D341Med (cell line): ENCODE results near the gene ASH1L.
A peak's percentile ranks its signal among the peaks of the same experiment; 100 is the strongest.
"Not testable (repeated sequence)": the region's sequence is repeated elsewhere in the genome, so short reads cannot be mapped to it uniquely, and the experiment has no call there.

Source experiments
- DNase-seq: peaks from one replicate; pipeline ENCODE4 v3.0.0; 2012; ENCODE audit warnings: low spot score

ASH1L gene

DNA sequence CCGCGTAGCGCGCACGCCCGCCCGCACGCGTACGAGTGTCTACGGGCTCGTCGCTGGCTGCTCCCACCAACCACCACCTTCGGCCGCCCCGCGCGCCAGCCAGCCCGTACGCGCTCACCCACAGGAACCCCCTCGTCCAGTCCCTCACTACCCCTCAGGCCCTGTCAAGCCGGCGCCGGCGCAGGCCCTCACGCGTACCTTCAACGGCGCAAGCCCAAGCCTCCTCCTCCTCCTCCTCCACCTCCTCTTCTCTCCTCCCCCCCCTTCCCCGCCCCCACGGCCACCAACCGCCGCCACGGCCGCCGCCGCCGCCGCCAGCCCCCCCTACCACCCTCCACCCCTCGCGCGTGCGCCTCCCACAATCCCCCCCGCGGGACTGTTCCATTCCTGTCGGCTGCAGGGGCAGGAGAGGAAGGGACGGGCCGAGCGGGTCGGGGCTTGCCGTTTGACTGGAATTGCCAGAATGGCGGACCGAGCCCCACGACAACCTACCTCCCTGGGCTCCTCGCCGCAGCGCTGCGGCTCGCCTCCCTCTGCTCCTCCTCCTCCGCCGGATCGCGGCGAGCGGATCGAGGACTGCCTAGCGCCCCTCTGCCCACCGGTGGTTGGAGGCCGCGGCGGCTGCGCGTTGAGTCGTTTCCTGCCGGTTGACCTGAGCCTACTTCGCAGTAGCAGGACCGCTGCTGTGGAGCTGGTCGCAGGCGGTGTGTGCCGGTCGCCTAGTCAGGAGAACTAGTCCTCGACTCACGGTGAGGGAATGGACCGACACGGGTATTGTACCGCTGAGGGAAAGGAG lies at the start of gene ASH1L:
ASH1L (minus strand) TSS at position 223 of the 796 bp plus-strand sequence. CDS start 41,284 bp downstream, outside the sequence.
- peak; percentile 98 for DNase-seq

DNA sequence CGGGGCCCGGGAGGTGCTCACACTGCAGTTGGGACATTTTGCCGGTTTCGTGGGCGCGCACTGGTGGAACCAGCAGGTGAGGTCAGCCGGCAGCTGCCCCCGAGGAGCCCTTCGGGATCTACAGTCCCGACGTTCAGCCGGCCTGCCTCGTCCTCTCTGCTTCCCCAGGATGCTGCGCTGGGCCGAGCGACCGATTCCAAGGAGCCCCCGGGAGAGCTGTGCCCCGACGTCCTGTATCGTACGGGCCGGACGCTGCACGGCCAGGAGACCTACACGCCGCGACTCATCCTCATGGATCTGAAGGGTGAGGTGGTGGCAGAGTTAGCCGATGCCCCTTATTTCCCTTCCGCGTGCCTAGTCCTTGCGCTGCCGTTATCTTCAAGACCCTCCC lies 47.6 kb upstream of the ASH1L start:
- DNase-seq, result not testable (repeated sequence)

- DNase-seq, result peak; percentile 93
Observed at GRCh38 chr1:155609515-155610256, 47.1 kb upstream of the ASH1L start, which contains the start of gene MSTO1. Gene MSTO1, plus strand, starts transcription at chr1:155610218. Its CDS starts 31 bp downstream, at chr1:155610249.

DNA sequence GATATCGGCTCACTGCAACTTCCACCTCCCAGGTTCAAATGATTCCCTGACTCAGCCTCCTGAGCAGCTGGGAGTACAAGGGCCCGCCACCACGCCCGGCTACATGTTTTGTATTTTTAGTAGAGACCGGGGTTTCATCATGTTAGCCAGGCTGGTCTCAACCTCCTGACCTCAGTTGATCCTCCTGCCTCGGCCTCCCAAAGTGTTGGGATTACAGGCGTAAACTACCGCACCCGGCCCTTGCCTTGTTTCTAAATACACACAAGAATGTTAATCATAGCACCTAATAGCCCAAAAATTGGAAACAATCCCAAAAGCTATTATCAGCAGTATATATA lies 46.3 kb upstream of the ASH1L start:
- DNase-seq, result no peak

DNA sequence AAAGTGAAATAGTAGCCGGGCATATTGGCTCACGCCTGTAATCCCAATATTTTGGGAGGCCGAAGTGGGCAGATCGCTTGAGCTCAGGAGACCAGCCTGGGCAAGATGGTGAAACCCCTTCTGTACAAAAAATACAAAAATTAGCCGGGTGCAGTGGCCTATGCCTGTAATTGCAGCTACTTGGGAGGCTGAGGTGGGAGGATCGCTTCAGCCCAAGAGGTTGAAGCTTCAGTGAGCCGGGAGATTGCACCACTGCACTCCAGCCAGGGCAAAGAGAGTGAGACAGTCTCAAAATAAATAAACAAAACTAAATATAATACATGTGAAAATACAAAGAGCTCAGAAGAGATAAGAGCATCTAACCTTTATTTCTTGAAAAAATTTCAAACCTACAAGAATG lies 45.1 kb upstream of the ASH1L start:
- no peak for DNase-seq

DNA sequence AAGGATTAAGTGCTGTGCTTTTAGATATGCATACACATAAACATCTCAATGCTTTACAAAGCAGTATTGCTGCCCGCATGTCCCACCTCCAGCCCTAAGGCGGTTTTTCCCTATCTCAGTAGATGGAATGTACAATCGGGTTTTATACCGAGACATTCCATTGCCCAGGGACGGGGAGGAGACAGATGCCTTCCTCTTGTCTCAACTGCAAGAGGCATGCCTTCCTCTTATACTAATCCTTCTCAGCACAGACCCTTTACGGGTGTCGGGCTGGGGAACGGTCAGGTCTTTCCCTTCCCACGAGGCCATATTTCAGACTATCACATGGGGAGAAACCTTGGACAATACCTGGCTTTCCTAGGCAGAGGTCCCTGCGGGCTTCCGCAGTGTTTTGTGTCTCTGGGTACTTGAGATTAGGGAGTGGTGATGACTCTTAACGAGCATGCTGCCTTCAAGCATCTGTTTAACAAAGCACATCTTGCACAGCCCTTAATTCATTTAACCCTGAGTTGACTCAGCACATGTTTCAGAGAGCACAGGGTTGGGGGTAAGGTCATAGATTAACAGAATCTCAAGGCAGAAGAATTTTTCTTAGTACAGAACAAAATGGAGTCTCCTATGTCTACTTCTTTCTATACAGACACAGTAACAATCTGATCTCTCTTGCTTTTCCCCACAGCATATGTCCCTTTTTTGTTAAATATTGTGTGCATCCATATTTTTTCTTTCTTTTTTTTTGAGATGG lies 37.4 kb upstream of the ASH1L start:
- DNase-seq, result not testable (repeated sequence)

- DNase-seq, result no peak
Observed at GRCh38 chr1:155598842-155599331, 36.3 kb upstream of the ASH1L start.

GRCh38 chr1:155596864-155597263 lies 34.3 kb upstream of the ASH1L start:
- no peak for DNase-seq

DNA sequence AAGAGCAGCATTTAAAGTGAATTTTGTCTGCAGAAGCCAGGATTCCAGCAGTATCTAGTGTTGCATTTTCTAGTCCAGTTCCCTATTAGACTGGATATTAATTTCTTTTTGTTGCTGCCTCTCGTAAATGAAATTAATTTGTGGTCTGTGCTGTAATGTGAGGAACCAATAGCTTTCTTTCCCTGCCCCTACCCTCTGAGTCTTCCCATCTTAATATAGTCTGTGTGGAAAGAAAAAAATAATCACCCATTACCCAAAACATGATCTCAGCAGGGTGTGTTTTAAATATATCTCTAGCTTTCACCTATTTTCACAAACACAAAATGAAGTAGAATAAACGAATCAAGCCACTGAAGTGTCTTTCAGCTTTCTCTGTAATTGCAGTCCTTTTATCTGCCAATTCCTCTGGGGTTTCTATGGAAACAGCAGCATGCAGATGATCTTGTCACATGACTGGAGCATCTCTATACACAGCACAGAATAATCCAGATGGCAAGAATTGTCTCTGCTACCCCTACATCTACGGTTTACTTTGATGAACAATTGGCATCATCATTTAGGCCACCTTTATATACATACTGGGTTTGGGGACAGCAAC lies 33.4 kb upstream of the ASH1L start:
- DNase-seq, result not testable (repeated sequence)

- peak; percentile 39 for DNase-seq
Observed at GRCh38 chr1:155591770-155592169, 29.2 kb upstream of the ASH1L start.

- DNase-seq, result peak; percentile 23
Observed at GRCh38 chr1:155590516-155591247, 28.1 kb upstream of the ASH1L start.

- not testable (repeated sequence) for DNase-seq
Observed at GRCh38 chr1:155589282-155589681, 26.7 kb upstream of the ASH1L start.

DNA sequence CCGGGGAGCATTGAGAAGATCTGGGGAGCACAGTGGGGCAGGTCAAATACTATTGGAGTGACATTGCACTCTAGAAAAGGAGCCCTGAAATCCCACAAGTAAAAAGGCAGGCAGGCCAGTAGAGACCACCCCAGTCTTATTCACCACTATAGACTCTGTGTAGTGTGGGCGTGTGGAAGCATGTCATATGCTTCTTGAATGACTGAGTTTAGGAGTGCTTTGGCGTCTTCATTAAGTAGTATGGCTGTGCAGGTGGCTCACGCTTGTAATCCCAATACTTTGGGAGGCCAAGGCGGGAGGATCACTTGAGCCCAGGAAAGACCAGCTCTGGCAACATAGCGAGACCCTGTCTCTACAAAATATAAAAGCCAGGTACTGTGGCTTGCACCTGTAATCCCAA lies 21.2 kb upstream of the ASH1L start:
- not testable (repeated sequence) for DNase-seq

DNA sequence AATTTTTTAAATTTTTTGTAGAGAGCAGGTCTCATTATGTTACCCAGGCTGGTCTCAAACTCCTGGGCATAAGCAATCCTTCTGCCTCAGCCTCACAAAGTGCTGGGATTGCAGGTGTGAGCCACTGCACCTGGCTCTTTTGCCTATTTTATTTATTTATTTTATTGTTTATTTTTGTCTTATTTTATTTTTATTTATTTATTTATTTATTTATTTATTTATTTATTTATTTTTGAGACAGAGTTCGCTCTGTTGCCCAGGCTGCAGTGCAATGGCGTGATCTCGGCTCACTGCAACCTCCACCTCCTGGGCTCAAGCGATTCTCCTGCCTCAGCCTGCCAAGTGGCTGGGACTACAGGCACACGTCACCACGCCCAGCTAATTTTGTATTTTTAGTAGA lies 13.0 kb upstream of the ASH1L start:
- not testable (repeated sequence) for DNase-seq

DNA sequence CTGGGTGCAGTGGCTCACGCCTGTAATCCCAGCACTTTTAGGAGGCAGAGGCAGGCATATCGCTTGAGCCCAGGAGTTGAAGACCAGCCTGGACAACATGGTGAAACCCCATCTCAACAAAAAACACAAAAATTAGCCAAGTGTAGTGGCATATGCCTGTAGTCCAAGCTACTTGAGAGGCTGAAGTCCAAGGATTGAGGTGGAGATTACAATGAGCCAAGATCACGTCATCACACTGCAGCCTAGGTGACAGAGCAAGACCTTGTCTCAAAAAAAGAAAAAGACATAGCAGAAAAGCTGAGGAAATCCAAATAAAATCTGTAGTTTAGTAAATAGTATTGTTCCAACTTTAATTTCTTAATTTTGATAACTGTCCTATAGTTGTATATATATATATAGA lies 11.5 kb upstream of the ASH1L start:
- no peak for DNase-seq

DNA sequence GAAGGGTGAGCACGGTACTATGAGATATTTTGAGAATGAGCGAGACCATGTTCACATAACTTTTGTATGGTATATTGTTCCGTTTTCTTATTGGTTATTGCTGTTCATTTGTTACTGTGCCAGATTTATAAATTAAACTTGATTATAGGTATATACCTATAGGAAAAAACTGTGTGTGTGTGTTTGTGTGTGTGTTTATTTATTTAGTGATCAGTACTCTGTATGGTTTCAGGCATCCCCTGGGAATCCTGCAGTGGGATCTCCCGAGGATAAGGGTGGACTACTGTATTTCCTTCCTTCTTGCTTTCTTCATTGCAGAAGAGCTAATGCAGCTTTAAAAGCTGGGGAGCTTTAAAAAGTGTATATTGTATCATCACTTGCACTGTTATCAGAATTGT lies 8.0 kb upstream of the ASH1L start:
- DNase-seq, result no peak

GRCh38 chr1:155569988-155570592 lies 7.5 kb upstream of the ASH1L start:
- DNase-seq, result no peak

DNA sequence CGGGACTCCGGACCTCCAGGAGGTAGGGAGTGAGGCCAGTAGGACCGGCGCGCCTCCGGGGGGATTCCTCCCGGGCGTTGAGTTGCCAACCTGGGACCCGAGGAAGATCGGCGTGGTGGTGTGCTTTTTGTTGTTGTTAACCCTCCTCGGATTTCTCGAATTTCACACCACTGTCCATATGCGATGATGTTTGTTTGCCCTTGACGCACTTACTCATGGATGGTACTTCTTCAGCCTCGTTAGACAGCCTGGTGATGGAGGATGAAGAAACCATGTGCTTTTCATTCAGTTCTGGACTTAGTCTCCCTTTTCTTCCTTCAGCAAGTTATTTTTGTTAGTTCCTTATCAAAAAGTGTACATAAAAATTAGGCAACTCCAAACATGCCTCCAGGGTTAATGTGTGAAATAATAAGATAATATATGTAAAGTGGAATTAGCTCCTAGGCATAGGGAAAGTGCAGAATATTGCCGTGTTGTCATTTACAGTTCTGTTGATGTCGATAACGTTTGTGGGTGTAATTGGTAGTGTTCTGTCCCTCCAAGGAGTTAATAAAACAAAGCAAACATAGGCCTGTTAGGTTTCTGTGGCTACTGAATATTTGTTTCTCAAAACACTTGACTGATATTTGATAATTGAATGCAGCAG lies 897 bp upstream of the ASH1L start:
- DNase-seq, result not testable (repeated sequence)

- not testable (repeated sequence) for DNase-seq
Observed at GRCh38 chr1:155561779-155562580, 623 bp downstream of the ASH1L start.
